Skeletal muscle tissue (tissue), 4 donors: ENCODE measurements around the gene GRM8. TPM values are rescaled to one million over a fixed set of nuclear protein-coding genes. Genes with fewer than 3 reads are reported as not detected.

ENCODE experiments used
- H3K27ac ChIP-seq: one replicate; pipeline ENCODE4 v1.7.0; 2013; ENCODE audit warnings: mild to moderate bottlenecking, low read depth, low read length, inconsistent platforms
- H3K27me3 ChIP-seq, 3 donors: one replicate each; pipeline ENCODE4 v1.7.0; 2013; ENCODE audit warnings: low read length in 3 of 3; ENCODE audit not compliant: control insufficient read depth in 3 of 3, insufficient read depth in 3 of 3
- H3K36me3 ChIP-seq, 3 donors: one replicate each; pipeline ENCODE4 v1.7.0; 2013; ENCODE audit warnings: low read length in 3 of 3; ENCODE audit not compliant: control insufficient read depth in 3 of 3, insufficient read depth in 3 of 3
- H3K4me1 ChIP-seq, 3 donors: one replicate each; pipeline ENCODE4 v1.7.0; 2013; ENCODE audit warnings: low read length in 3 of 3, mild to moderate bottlenecking in 3 of 3; ENCODE audit not compliant: control insufficient read depth in 3 of 3, insufficient read depth in 3 of 3
- H3K4me3 ChIP-seq, 3 donors: one replicate each; pipeline ENCODE4 v1.7.0; 2013; ENCODE audit warnings: low read length in 3 of 3
- H3K9ac ChIP-seq, 3 donors: one replicate each; pipeline ENCODE4 v1.7.0; 2013; ENCODE audit warnings: low read length in 3 of 3, mild to moderate bottlenecking in 3 of 3, moderate library complexity in 2 of 3, low read depth in 1 of 3
- H3K9me3 ChIP-seq, 3 donors: one replicate each; pipeline ENCODE4 v1.7.0; 2013; ENCODE audit warnings: low read length in 3 of 3; ENCODE audit not compliant: control insufficient read depth in 3 of 3
- total RNA-seq: library from RNA; depleted of rRNA; stranded (reverse); fragments of >200 nt; gene quantifications from one replicate; pipeline ENCODE4 v1.2.3, GENCODE V29; 2014
- donor health status: Osteomylitis.

The GRM8 gene
- total RNA-seq, 1 donor from 2014 or later, result not detected

GRCh38 chr7:126635545-126635944 lies 617.2 kb downstream of the GRM8 start:
- Histone ChIP-seq H3K4me3 (no peak overlapping the region), H3K27me3 (no peaks in the 10 kb centered on the region), H3K4me1 (no peaks in the 10 kb centered on the region), H3K9ac (no peak overlapping the region), H3K27ac (no peak overlapping the region), H3K9me3 (no peaks in the 10 kb centered on the region), H3K36me3 (no peaks in the 10 kb centered on the region)

GRCh38 chr7:126608339-126608776 lies 644.4 kb downstream of the GRM8 start:
- Histone ChIP-seq H3K27ac (no peak overlapping the region), H3K36me3 (no peaks in the 10 kb centered on the region), H3K9me3 (no peaks in the 10 kb centered on the region), H3K9ac (no peak overlapping the region), H3K4me1 (no peaks in the 10 kb centered on the region), H3K27me3 (no peaks in the 10 kb centered on the region), H3K4me3 (no peak overlapping the region)

GRCh38 chr7:126606331-126606730 lies 646.4 kb downstream of the GRM8 start:
- H3K9ac ChIP-seq, result no peak overlapping the region
- no peak overlapping the region for H3K27ac ChIP-seq
- H3K9me3 ChIP-seq, result no peaks in the 10 kb centered on the region
- no peaks in the 10 kb centered on the region for H3K27me3 ChIP-seq
- H3K4me3 ChIP-seq, result no peak overlapping the region
- no peaks in the 10 kb centered on the region for H3K36me3 ChIP-seq
- H3K4me1 ChIP-seq, result no peaks in the 10 kb centered on the region

- Histone ChIP-seq H3K9ac (no peak overlapping the region), H3K9me3 (no peaks in the 10 kb centered on the region), H3K27me3 (no peaks in the 10 kb centered on the region), H3K27ac (no peak overlapping the region), H3K4me3 (no peak overlapping the region), H3K36me3 (no peaks in the 10 kb centered on the region), H3K4me1 (no peaks in the 10 kb centered on the region)
Measured at GRCh38 chr7:126605553-126605952, 647.2 kb downstream of the GRM8 start.

GRCh38 chr7:126605056-126605455 lies 647.7 kb downstream of the GRM8 start:
- H3K9me3 ChIP-seq, result no peaks in the 10 kb centered on the region
- no peak overlapping the region for H3K9ac ChIP-seq
- no peaks in the 10 kb centered on the region for H3K27me3 ChIP-seq
- H3K36me3 ChIP-seq, result no peaks in the 10 kb centered on the region
- no peaks in the 10 kb centered on the region for H3K4me1 ChIP-seq
- H3K4me3 ChIP-seq, result no peak overlapping the region
- no peak overlapping the region for H3K27ac ChIP-seq

GRCh38 chr7:126589068-126589684 lies 663.6 kb downstream of the GRM8 start:
- Histone ChIP-seq H3K9me3 (no peaks in the 10 kb centered on the region), H3K9ac (no peak overlapping the region), H3K4me3 (no peak overlapping the region), H3K27me3 (no peaks in the 10 kb centered on the region), H3K4me1 (no peaks in the 10 kb centered on the region), H3K27ac (no peak overlapping the region), H3K36me3 (no peaks in the 10 kb centered on the region)

- Histone ChIP-seq H3K9ac (no peak overlapping the region), H3K27me3 (no peaks in the 10 kb centered on the region), H3K36me3 (no peaks in the 10 kb centered on the region), H3K4me1 (no peaks in the 10 kb centered on the region), H3K4me3 (no peak overlapping the region), H3K27ac (no peak overlapping the region), H3K9me3 (no peaks in the 10 kb centered on the region)
Measured at GRCh38 chr7:126578338-126578737, 674.4 kb downstream of the GRM8 start.

GRCh38 chr7:126574276-126575250 lies 678.2 kb downstream of the GRM8 start:
- no peak overlapping the region for H3K9ac ChIP-seq
- H3K4me1 ChIP-seq, result no peaks in the 10 kb centered on the region
- no peaks in the 10 kb centered on the region for H3K36me3 ChIP-seq

GRCh38 chr7:126570845-126571244 lies 681.9 kb downstream of the GRM8 start:
- Histone ChIP-seq H3K27ac (no peak overlapping the region), H3K36me3 (no peaks in the 10 kb centered on the region), H3K4me1 (no peaks in the 10 kb centered on the region), H3K27me3 (no peaks in the 10 kb centered on the region), H3K9me3 (no peaks in the 10 kb centered on the region), H3K4me3 (no peak overlapping the region), H3K9ac (no peak overlapping the region)

More at GRCh38 chr7:126574276-126575250, 678.2 kb downstream of the GRM8 start:
- Histone ChIP-seq H3K9me3 (no peaks in the 10 kb centered on the region), H3K27ac (no peak overlapping the region), H3K4me3 (no peak overlapping the region), H3K27me3 (no peaks in the 10 kb centered on the region)

- H3K9ac ChIP-seq, result no peak overlapping the region
- no peak overlapping the region for H3K27ac ChIP-seq
- H3K4me3 ChIP-seq, result no peak overlapping the region
Measured at GRCh38 chr7:126569402-126569801, 683.3 kb downstream of the GRM8 start.

More at GRCh38 chr7:126569402-126569801, 683.3 kb downstream of the GRM8 start:
- no peaks in the 10 kb centered on the region for H3K27me3 ChIP-seq
- H3K36me3 ChIP-seq, result no peaks in the 10 kb centered on the region
- no peaks in the 10 kb centered on the region for H3K4me1 ChIP-seq
- H3K9me3 ChIP-seq, result no peaks in the 10 kb centered on the region
